GM12878 (cell line): ENCODE measurements around the gene RPL19. TPM values are rescaled to one million over a fixed set of nuclear protein-coding genes. Genes with fewer than 3 reads are reported as not detected.

Experiments used
- ATAC-seq: fragments of 200-7000 bp; cut with Tn5 transposase; 3 replicates; pipeline ENCODE4 v1.9.1; 2020; ENCODE audit warnings: mild to moderate bottlenecking, moderate library complexity
- BruUV-seq: library from RNA; stranded (reverse); fragments of 400-500 nt; replicated peaks from 2 replicates; lab custom pipeline; 2021; lab: Mats Ljungman, UMichigan
- CTCF ChIA-PET: fragments of 300-600 bp; sonication (Branson Sonifier 250); formaldehyde crosslinking; extraction: SDS; loops from one replicate; lab custom pipeline; 2021; ENCODE audit warnings: inconsistent platforms; lab: Yijun Ruan, JAX
- POLR2A ChIA-PET: fragments of 350-600 bp; formaldehyde crosslinking; extraction: SDS; loops from one replicate; lab custom pipeline; 2021; ENCODE audit warnings: inconsistent platforms; lab: Charles Lee
- RAD21 ChIA-PET: fragments of 300-600 bp; sonication (Branson Sonifier 250); formaldehyde crosslinking; loops from one replicate; lab custom pipeline; 2023; ENCODE audit warnings: antibody characterized with exemption; ENCODE audit not compliant: unreplicated experiment; lab: Charles Lee
- SMC1A ChIA-PET: fragments of 300-600 bp; sonication (Branson Sonifier 250); formaldehyde crosslinking; loops from one replicate; lab custom pipeline; 2023; ENCODE audit not compliant: unreplicated experiment, uncharacterized antibody; lab: Charles Lee
- DNase-seq: peaks from one replicate; pipeline ENCODE4 v3.0.0-alpha.2; 2011; ENCODE audit warnings: low read depth, low spot score
- FAIRE-seq: peaks from 3 replicates; lab custom pipeline; 2011; peaks lifted over from hg19 to GRCh38; lab: Jason Lieb, UNC
- H2AFZ ChIP-seq: 2 replicates; pipeline ENCODE4 v1.6.0; 2011; ENCODE audit warnings: low read depth, low read length, control low read depth; ENCODE audit not compliant: control insufficient read depth
- H3K27ac ChIP-seq: 2 replicates; pipeline ENCODE4 v1.5.1; 2011; ENCODE audit warnings: control low read depth; ENCODE audit not compliant: control insufficient read depth, insufficient read depth
- H3K27me3 ChIP-seq, 2 experiments: replicated peaks in 1 of 2; 2 replicates each; pipeline versions ENCODE4 v1.6.0 to v1.6.1; 2011; ENCODE audit warnings: low read length in 1 of 2; ENCODE audit not compliant: control insufficient read depth in 2 of 2, insufficient read depth in 2 of 2
- H3K36me3 ChIP-seq, 2 experiments: 2 replicates each; pipeline ENCODE4 v1.5.1; 2011; ENCODE audit warnings: low read length in 1 of 2; ENCODE audit not compliant: control insufficient read depth in 2 of 2, insufficient read depth in 2 of 2
- H3K4me1 ChIP-seq: 2 replicates; pipeline ENCODE4 v1.6.1; 2011; ENCODE audit warnings: mild to moderate bottlenecking, low read length, moderate library complexity, mixed read lengths; ENCODE audit not compliant: control insufficient read depth, insufficient read depth
- H3K4me2 ChIP-seq: 2 replicates; pipeline ENCODE4 v1.6.0; 2011; ENCODE audit warnings: control low read depth; ENCODE audit not compliant: control insufficient read depth, insufficient read depth
- H3K4me3 ChIP-seq: fragments of 200-600 bp; sonication (generic); 2 replicates; pipeline ENCODE4 v1.5.1; 2016
- H3K79me2 ChIP-seq: 2 replicates; pipeline ENCODE4 v1.6.0; 2011; ENCODE audit warnings: low read length; ENCODE audit not compliant: control insufficient read depth, insufficient read depth
- H3K9ac ChIP-seq: 2 replicates; pipeline ENCODE4 v1.8.0; 2011; ENCODE audit warnings: low read length, control low read depth, mixed read lengths; ENCODE audit not compliant: control insufficient read depth, insufficient read depth
- H3K9me3 ChIP-seq: replicated peaks from 3 replicates; pipeline ENCODE4 v1.5.1; 2011; ENCODE audit warnings: mild to moderate bottlenecking, low read length; ENCODE audit not compliant: control insufficient read depth, insufficient read depth
- H4K20me1 ChIP-seq: 2 replicates; pipeline ENCODE4 v1.6.0; 2011; ENCODE audit not compliant: control insufficient read depth, insufficient read depth
- ATF3 ChIP-seq: IDR thresholded peaks from 2 replicates; pipeline ENCODE4 v1.6.1; 2011; ENCODE audit warnings: low read depth, mild to moderate bottlenecking, low read length, moderate library complexity, borderline replicate concordance; ENCODE audit errors: extremely low read depth
- BMI1 ChIP-seq: fragments of 450-650 bp; IDR thresholded peaks from 2 replicates; pipeline ENCODE4 v1.6.1; 2016; ENCODE audit warnings: mild to moderate bottlenecking, moderate library complexity, borderline replicate concordance
- CBX5 ChIP-seq: sonication (generic); IDR thresholded peaks from 2 replicates; pipeline ENCODE4 v1.6.1; 2016; ENCODE audit warnings: low read depth, moderate library complexity, mild to moderate bottlenecking, inconsistent platforms
- CEBPB ChIP-seq, 2 experiments: fragments of 150-350 bp in 1 of 2; IDR thresholded peaks; 2 replicates each; pipeline ENCODE4 v1.6.1; 2012 to 2014; ENCODE audit warnings: low read depth in 2 of 2, low read length in 2 of 2, borderline replicate concordance in 1 of 2, inconsistent platforms in 1 of 2
- CHD1 ChIP-seq: IDR thresholded peaks from 2 replicates; pipeline ENCODE4 v1.6.1; 2012; ENCODE audit warnings: low read depth, low read length, improper control_type of control experiment
- CHD2 ChIP-seq: IDR thresholded peaks from 2 replicates; pipeline ENCODE4 v1.6.1; 2011; ENCODE audit warnings: low read depth, low read length, improper control_type of control experiment, borderline replicate concordance
- E2F8 ChIP-seq: fragments of 450-650 bp; IDR thresholded peaks from 2 replicates; pipeline ENCODE4 v1.6.1; 2018; ENCODE audit warnings: mild to moderate bottlenecking, low read depth, moderate library complexity; ENCODE audit not compliant: partially characterized antibody
- ELK1 ChIP-seq: IDR thresholded peaks from 2 replicates; pipeline ENCODE4 v1.6.1; 2012; ENCODE audit warnings: low read depth, low read length, improper control_type of control experiment
- ESRRA ChIP-seq: IDR thresholded peaks from 2 replicates; pipeline ENCODE4 v1.6.1; 2012; ENCODE audit warnings: mild to moderate bottlenecking, low read length, improper control_type of control experiment
- JUND ChIP-seq: IDR thresholded peaks from 2 replicates; pipeline ENCODE4 v1.6.1; 2012; ENCODE audit warnings: low read depth, mild to moderate bottlenecking, low read length, improper control_type of control experiment, moderate library complexity
- MTA2 ChIP-seq: fragments of 450-650 bp; IDR thresholded peaks from 2 replicates; pipeline ENCODE4 v1.6.1; 2016; ENCODE audit warnings: low read depth, mild to moderate bottlenecking, moderate library complexity
- RAD21 ChIP-seq: IDR thresholded peaks from 2 replicates; pipeline ENCODE4 v1.6.1; 2011; ENCODE audit warnings: mild to moderate bottlenecking, low read depth, low read length, moderate library complexity; ENCODE audit not compliant: insufficient read depth
- TAF1 ChIP-seq: IDR thresholded peaks from 2 replicates; pipeline ENCODE4 v1.6.1; 2011; ENCODE audit warnings: mild to moderate bottlenecking, low read depth, low read length, borderline replicate concordance
- WGBS: methylation state at CpG from one replicate; pipeline ENCODE4 v1.1.6; 2016; ENCODE audit warnings: low lambda C conversion rate; ENCODE audit not compliant: insufficient replicate concordance, insufficient coverage; ENCODE audit errors: missing lambda C conversion rate; 5-methylcytosine and 5-hydroxymethylcytosine counted together
- in situ Hi-C: fragments of 300-500 bp; cut with MboI; formaldehyde crosslinking; loops from 9 replicates; pipeline ENCODE4 v1.14.3; 2018; ENCODE audit warnings: mixed read lengths
- intact Hi-C: fragments of 100-400 bp; cut with micrococcal nuclease; formaldehyde crosslinking; loops from one replicate; pipeline ENCODE4 v1.14.2; 2022; ENCODE audit not compliant: unreplicated experiment
- polyA plus RNA-seq, 11 experiments: library from polyadenylated mRNA; depleted of rRNA in 4 of 11; unstranded in 6 of 11; stranded (reverse) in 5 of 11; fragments of >200 nt; fragmentation: Nextera tagmentation in 4 of 11; fragmentation: Illumina TruSeq in 1 of 11; extraction: Ambion mirVana in 4 of 11; extraction: Trizol in 1 of 11; gene quantifications; 1 replicate in 1 of 11; 2 replicates in 10 of 11; pipeline versions ENCODE4 v1.2.1 to v1.2.3, GENCODE V29; 2011 to 2016; ENCODE audit warnings: inconsistent platforms in 2 of 11, missing spikeins in 2 of 11, low read depth in 1 of 11
- total RNA-seq, 4 experiments: library from RNA; depleted of rRNA in 3 of 4; stranded (reverse); fragments of >200 nt in 3 of 4; fragmentation: Illumina TruSeq in 1 of 4; extraction: Trizol in 1 of 4; gene quantifications; 2 replicates each; pipeline versions ENCODE4 v1.2.1 to v1.2.3, GENCODE V29; 2013 to 2021

RPL19 gene
- total and polyA plus RNA-seq, 10 of the 15 experiments (the other 5 are each of a cell fraction or from before 2014, with no cell fraction given), result 1,862 to 5,536 (median 3,836) TPM

- no peak for TF ChIP-seq ELK1
Measured at GRCh38 chr17:39174920-39175694, 25.0 kb upstream of the RPL19 start (continued).

GRCh38 chr17:39175695-39176093 is 24.4 kb upstream of the RPL19 start:
- peaks cover 2 to 4% of the 10 kb centered on the region in 2 experiments; a peak in 2 of 4 replicates for H3K36me3 ChIP-seq
- H3K79me2 ChIP-seq, result no peaks in the 10 kb centered on the region
- no peaks in the 10 kb centered on the region for H4K20me1 ChIP-seq
- intact Hi-C loops, result no loop called here
- no peak overlapping the region for H2AFZ ChIP-seq
- no peaks in the 10 kb centered on the region for H3K27me3 ChIP-seq
- no peak for FAIRE-seq
- ATAC-seq, result peak; percentile 49
- ChIA-PET CTCF (interaction anchor here (0.6 to 8.9 kb wide), 13 partner anchors 10 to 305 kb away, joined by 4 to 117 read pairs (median 10); partner anchors contain the start of genes ARL5C and RPL19), SMC1A (interaction anchor here (0.8 to 3.9 kb wide), 3 partner anchors 11 to 193 kb away, joined by 4 to 26 read pairs (median 14); no protein-coding TSS in a partner anchor), POLR2A (interaction anchor here (0.6 to 2.2 kb wide), 2 partner anchors 11 to 225 kb away, joined by 5 to 10 read pairs; partner anchors contain the start of gene FBXL20), RAD21 (interaction anchor here (1.3 to 3.4 kb wide), 4 partner anchors 11 to 192 kb away, joined by 4 to 37 read pairs (median 22); partner anchors contain the start of gene RPL19)
- H3K27ac ChIP-seq, result no peak overlapping the region
- in situ Hi-C loops, result no loop called here
- no peak overlapping the region for H3K4me2 ChIP-seq
- H3K4me1 ChIP-seq, result no peaks in the 10 kb centered on the region
- no peak overlapping the region for H3K4me3 ChIP-seq
- no peak overlapping the region for H3K9ac ChIP-seq
- 32% methylated on average over 10 of the region's 10 CpGs for WGBS
- BruUV-seq, result no TSS peak
- TF ChIP-seq ATF3 (no peak), CHD1 (no peak), BMI1 (no peak), E2F8 (no peak), CEBPB (IDR thresholded peaks at IDR 0.05; ENCODE audit: borderline replicate concordance in 1 of 2, low read depth in 2 of 2, low read length in 2 of 2) (no peak), RAD21 (no peak), ELK1 (no peak), CHD2 (no peak), MTA2 (no peak), ESRRA (no peak), TAF1 (no peak), JUND (no peak), CBX5 (no peak)
- H3K9me3 ChIP-seq, result no peaks in the 10 kb centered on the region
- DNase-seq, result no peak
